GM21423 (cell line): ENCODE measurements around the gene DCST1.
A peak's percentile ranks its signal among the peaks of the same experiment; 100 is the strongest.
"Not testable (repeated sequence)": the region's sequence is repeated elsewhere in the genome, so short reads cannot be mapped to it uniquely, and the experiment has no call there.

Experiments used
- ATAC-seq: cut with Tn5 transposase; IDR thresholded peaks from one replicate; pipeline ENCODE4 v1.9.1; 2021; ENCODE audit warnings: mild to moderate bottlenecking, moderate library complexity; ENCODE audit not compliant: unreplicated experiment

The DCST1 gene

GRCh38 chr1:155033524-155033923 is at the start of gene DCST1, which contains the start of gene DCST2:
Gene DCST1, plus strand, starts transcription at chr1:155033824. Its CDS starts 213 bp downstream, at chr1:155034037.
Gene DCST2, minus strand, starts transcription at chr1:155033781. Its CDS starts 80 bp downstream, at chr1:155033701.
- no peak for ATAC-seq

- not testable (repeated sequence) for ATAC-seq
Observed at GRCh38 chr1:154986736-154987135, 46.9 kb upstream of the DCST1 start.

GRCh38 chr1:154987326-154987725 is 46.3 kb upstream of the DCST1 start:
- no peak for ATAC-seq

- ATAC-seq = no peak
Observed at GRCh38 chr1:154988058-154988954, 45.3 kb upstream of the DCST1 start.

- ATAC-seq = no peak
Observed at GRCh38 chr1:154989195-154989860, 44.3 kb upstream of the DCST1 start.

GRCh38 chr1:154990276-154990675 is 43.3 kb upstream of the DCST1 start:
- ATAC-seq = no peak

- no peak for ATAC-seq
Observed at GRCh38 chr1:154992721-154993571, 40.7 kb upstream of the DCST1 start.

- no peak for ATAC-seq
Observed at GRCh38 chr1:154993572-154994268, 39.9 kb upstream of the DCST1 start, which contains the start of gene LENEP. Gene LENEP, plus strand, starts transcription at chr1:154993586. Its CDS starts 22 bp downstream, at chr1:154993608.

GRCh38 chr1:154994269-154994587 is 39.4 kb upstream of the DCST1 start:
- ATAC-seq = no peak

GRCh38 chr1:154994591-154994990 is 39.0 kb upstream of the DCST1 start:
- ATAC-seq = no peak

- not testable (repeated sequence) for ATAC-seq
Observed at GRCh38 chr1:154995301-154995983, 38.2 kb upstream of the DCST1 start.

- ATAC-seq = no peak
Observed at GRCh38 chr1:154996966-154997701, 36.5 kb upstream of the DCST1 start.

- ATAC-seq = no peak
Observed at GRCh38 chr1:154998201-154998780, 35.3 kb upstream of the DCST1 start.

GRCh38 chr1:154998818-154999570 is 34.6 kb upstream of the DCST1 start:
- no peak for ATAC-seq

- ATAC-seq = no peak
Observed at GRCh38 chr1:154999571-155000410, 33.8 kb upstream of the DCST1 start.

GRCh38 chr1:155000411-155000725 is 33.3 kb upstream of the DCST1 start:
- ATAC-seq = no peak

GRCh38 chr1:155000726-155001424 is 32.7 kb upstream of the DCST1 start:
- peak; percentile 38 for ATAC-seq
